Fibroblast of lung (primary cell): ENCODE results near the gene MAP4K2. TPM values are rescaled to one million over a fixed set of nuclear protein-coding genes. Genes with fewer than 3 reads are reported as not detected.

Experiments used
- DNase-seq, 2 donors: peaks; one replicate each; pipeline versions ENCODE4 v3.0.0 to v3.0.0-alpha.2; 2010; ENCODE audit warnings: low read depth in 2 of 2
- H2AFZ ChIP-seq: 2 replicates; pipeline ENCODE4 v1.5.1; 2012; ENCODE audit warnings: low read length, control low read depth, inconsistent platforms
- H3K27ac ChIP-seq: 2 replicates; pipeline ENCODE4 v1.5.1; 2011; ENCODE audit warnings: low read length, control low read depth; ENCODE audit not compliant: insufficient read depth
- H3K27me3 ChIP-seq: 2 replicates; pipeline ENCODE4 v1.5.1; 2011; ENCODE audit warnings: mild to moderate bottlenecking, low read length; ENCODE audit not compliant: control insufficient read depth, insufficient read depth
- H3K36me3 ChIP-seq: 2 replicates; pipeline ENCODE4 v1.5.1; 2011; ENCODE audit warnings: low read length; ENCODE audit not compliant: control insufficient read depth, insufficient read depth
- H3K4me1 ChIP-seq: 2 replicates; pipeline ENCODE4 v1.5.1; 2011; ENCODE audit warnings: low read length; ENCODE audit not compliant: control insufficient read depth, insufficient read depth; ENCODE audit errors: extremely low read depth
- H3K4me2 ChIP-seq: 2 replicates; pipeline ENCODE4 v1.5.1; 2011; ENCODE audit warnings: low read length, control low read depth; ENCODE audit not compliant: insufficient read depth; ENCODE audit errors: extremely low read depth
- H3K4me3 ChIP-seq, 4 experiments: fragments of 200-600 bp in 1 of 4; sonication (generic) in 1 of 4; replicated peaks in 1 of 4; 2 replicates each; pipeline ENCODE4 v1.5.1; 2011 to 2016; ENCODE audit warnings: low read length in 4 of 4, low read depth in 3 of 4, mild to moderate bottlenecking in 3 of 4, control low read depth in 2 of 4, inconsistent platforms in 1 of 4, mixed read lengths in 1 of 4; ENCODE audit not compliant: insufficient read depth in 1 of 4; ENCODE audit errors: control extremely low read depth in 1 of 4
- H3K79me2 ChIP-seq: 2 replicates; pipeline ENCODE4 v1.5.1; 2012; ENCODE audit warnings: mild to moderate bottlenecking, low read length, inconsistent platforms; ENCODE audit not compliant: control insufficient read depth, insufficient read depth
- H3K9ac ChIP-seq: 2 replicates; pipeline ENCODE4 v1.5.1; 2011; ENCODE audit warnings: mild to moderate bottlenecking, low read length, control low read depth; ENCODE audit not compliant: insufficient read depth
- H3K9me3 ChIP-seq: 2 replicates; pipeline ENCODE4 v1.5.1; 2012; ENCODE audit warnings: low read depth, low read length; ENCODE audit not compliant: control insufficient read depth, insufficient read depth
- H4K20me1 ChIP-seq: 2 replicates; pipeline ENCODE4 v1.5.1; 2011; ENCODE audit warnings: low read length; ENCODE audit not compliant: control insufficient read depth, insufficient read depth; ENCODE audit errors: extremely low read depth
- CTCF ChIP-seq, 2 donors: IDR thresholded peaks in 1 of 2; conservative IDR thresholded peaks in 1 of 2; 1 replicate in 1 of 2; 2 replicates in 1 of 2; pipeline ENCODE4 v1.5.1; 2011 to 2012; ENCODE audit warnings: low read length in 2 of 2, control low read depth in 1 of 2, inconsistent platforms in 1 of 2, low read depth in 1 of 2, mild to moderate bottlenecking in 1 of 2
- EZH2 ChIP-seq: IDR thresholded peaks from 2 replicates; pipeline ENCODE4 v1.5.1; 2012; ENCODE audit warnings: low read length, control low read depth, mild to moderate bottlenecking; ENCODE audit errors: missing control alignments
- polyA plus RNA-seq, 2 donors: library from polyadenylated mRNA; depleted of rRNA in 1 of 2; stranded (reverse) in 1 of 2; unstranded in 1 of 2; fragments of >200 nt; gene quantifications; 2 replicates each; pipeline ENCODE4 v1.2.1, GENCODE V29; 2011 to 2012; ENCODE audit warnings: missing spikeins in 1 of 2
- total RNA-seq: library from RNA; depleted of rRNA; stranded (reverse); fragments of >200 nt; gene quantifications from 2 replicates; pipeline ENCODE4 v1.2.1, GENCODE V29; 2014

MAP4K2 gene
- total and polyA plus RNA-seq, 2 donors (not counting 1 experiment from before 2014, with no cell fraction given): 6.4 to 9.2 TPM

- no peak for TF ChIP-seq CTCF (conservative IDR thresholded peaks at IDR 0.05 in 1 of 2, IDR thresholded peaks at IDR 0.05 in 1 of 2; ENCODE audit: low read depth in 1 of 2, low read length in 2 of 2)
- H3K27ac ChIP-seq: no peak overlapping the region
- H3K27me3 ChIP-seq: no peaks in the 10 kb centered on the region
- no peak for DNase-seq
- no peaks in the 10 kb centered on the region for H3K9me3 ChIP-seq
- no peak overlapping the region for H2AFZ ChIP-seq
- no peaks in the 10 kb centered on the region for H3K79me2 ChIP-seq
- no peaks in the 10 kb centered on the region for H3K36me3 ChIP-seq
- H3K9ac ChIP-seq: no peak overlapping the region
- H3K4me2 ChIP-seq: no peak overlapping the region
- H4K20me1 ChIP-seq: no peaks in the 10 kb centered on the region
- no peaks in the 10 kb centered on the region for H3K4me1 ChIP-seq
- no peak overlapping the region for H3K4me3 ChIP-seq
Observed at GRCh38 chr11:64829536-64830251, 26.7 kb upstream of the MAP4K2 start.

GRCh38 chr11:64827451-64827839 lies 24.4 kb upstream of the MAP4K2 start:
- TF ChIP-seq CTCF (conservative IDR thresholded peaks at IDR 0.05 in 1 of 2, IDR thresholded peaks at IDR 0.05 in 1 of 2; ENCODE audit: low read depth in 1 of 2, low read length in 2 of 2): no peak
- TF ChIP-seq EZH2: no peak
- Histone ChIP-seq H3K36me3 (no peaks in the 10 kb centered on the region), H2AFZ (no peak overlapping the region), H3K4me2 (no peak overlapping the region), H3K9ac (no peak overlapping the region), H3K4me3 (no peak overlapping the region), H3K4me1 (no peaks in the 10 kb centered on the region), H3K27ac (no peak overlapping the region), H3K79me2 (no peaks in the 10 kb centered on the region), H3K9me3 (no peaks in the 10 kb centered on the region), H3K27me3 (no peaks in the 10 kb centered on the region), H4K20me1 (no peaks in the 10 kb centered on the region)
- no peak for DNase-seq

GRCh38 chr11:64826578-64827450 lies 23.8 kb upstream of the MAP4K2 start:
- no peak overlapping the region for H3K9ac ChIP-seq
- no peak overlapping the region for H3K4me2 ChIP-seq
- H3K4me3 ChIP-seq: no peak overlapping the region
- no peaks in the 10 kb centered on the region for H3K27me3 ChIP-seq
- no peaks in the 10 kb centered on the region for H3K79me2 ChIP-seq
- H3K27ac ChIP-seq: no peak overlapping the region
- no peak overlapping the region for H2AFZ ChIP-seq
- no peak for DNase-seq
- H3K9me3 ChIP-seq: no peaks in the 10 kb centered on the region
- no peaks in the 10 kb centered on the region for H3K4me1 ChIP-seq
- H3K36me3 ChIP-seq: no peaks in the 10 kb centered on the region
- TF ChIP-seq CTCF (conservative IDR thresholded peaks at IDR 0.05 in 1 of 2, IDR thresholded peaks at IDR 0.05 in 1 of 2; ENCODE audit: low read depth in 1 of 2, low read length in 2 of 2) (no peak), EZH2 (no peak)
- no peaks in the 10 kb centered on the region for H4K20me1 ChIP-seq
